HUES6 (cell line): ENCODE measurements around the gene CDH16.
A peak's percentile ranks its signal among the peaks of the same experiment; 100 is the strongest.

Experiments
- H3K27ac ChIP-seq: 2 replicates; pipeline ENCODE4 v1.7.0; 2013; ENCODE audit warnings: low read depth, mild to moderate bottlenecking, low read length, inconsistent platforms
- H3K27me3 ChIP-seq: 2 replicates; pipeline ENCODE4 v1.6.1; 2013; ENCODE audit warnings: low read length; ENCODE audit not compliant: control insufficient read depth, insufficient read depth
- H3K36me3 ChIP-seq: 2 replicates; pipeline ENCODE4 v1.6.1; 2013; ENCODE audit warnings: low read length; ENCODE audit not compliant: control insufficient read depth, insufficient read depth
- H3K4me1 ChIP-seq: 2 replicates; pipeline ENCODE4 v1.6.1; 2013; ENCODE audit warnings: low read length; ENCODE audit not compliant: control insufficient read depth, insufficient read depth
- H3K4me3 ChIP-seq: 2 replicates; pipeline ENCODE4 v1.5.1; 2013; ENCODE audit warnings: low read depth, low read length
- H3K9ac ChIP-seq: one replicate; pipeline ENCODE4 v1.6.1; 2013; ENCODE audit warnings: mild to moderate bottlenecking, low read length
- H3K9me3 ChIP-seq: 2 replicates; pipeline ENCODE4 v1.6.1; 2013; ENCODE audit warnings: low read depth, low read length; ENCODE audit not compliant: control insufficient read depth, insufficient read depth

Gene CDH16

GRCh38 chr16:66954097-66954659, 35.5 kb upstream of the CDH16 start:
- no peak overlapping the region for H3K4me3 ChIP-seq
- H3K27me3 ChIP-seq: peaks cover 13% of the 10 kb centered on the region
- H3K9ac ChIP-seq: no peak overlapping the region
- no peaks in the 10 kb centered on the region for H3K4me1 ChIP-seq
- no peaks in the 10 kb centered on the region for H3K36me3 ChIP-seq
- H3K27ac ChIP-seq: no peak overlapping the region
- H3K9me3 ChIP-seq: peaks cover 10% of the 10 kb centered on the region

DNA sequence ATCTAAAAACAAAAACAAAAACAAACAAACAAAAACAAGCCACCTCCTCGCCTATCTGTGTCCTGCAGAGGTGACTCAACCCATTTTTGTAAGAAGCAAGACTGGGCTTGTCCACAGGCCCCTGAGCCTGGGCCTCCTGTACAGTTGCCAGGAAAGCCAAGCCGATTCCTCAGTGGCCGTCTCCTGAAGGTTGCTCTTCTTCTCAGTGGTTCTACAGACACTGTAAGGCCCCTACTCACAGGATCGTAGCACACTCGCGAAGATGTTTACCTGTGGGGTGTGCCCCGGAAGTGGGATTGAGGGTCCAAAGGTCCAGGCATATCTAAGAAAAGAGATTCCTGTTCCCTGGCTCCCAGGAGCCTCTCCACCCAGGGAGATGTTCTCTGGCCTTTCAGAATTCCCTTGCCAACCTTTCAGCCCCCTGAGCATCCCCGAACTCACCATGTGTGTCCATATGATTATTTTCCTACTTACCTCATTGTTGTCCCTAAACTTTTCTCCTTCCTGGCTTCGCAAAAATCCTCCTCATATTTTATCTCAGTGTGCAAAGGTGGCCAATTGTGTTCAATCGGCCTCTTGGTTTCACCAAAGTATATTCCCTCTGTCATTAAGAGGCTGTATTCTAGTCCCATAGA, 34.9 kb upstream of the CDH16 start:
- Histone ChIP-seq H3K9me3 (peaks cover 10% of the 10 kb centered on the region), H3K27me3 (peaks cover 19% of the 10 kb centered on the region), H3K4me1 (no peaks in the 10 kb centered on the region), H3K36me3 (no peaks in the 10 kb centered on the region), H3K4me3 (no peak overlapping the region), H3K9ac (no peak overlapping the region), H3K27ac (no peak overlapping the region)

GRCh38 chr16:66952430-66953110, 33.9 kb upstream of the CDH16 start:
- Histone ChIP-seq H3K4me1 (no peaks in the 10 kb centered on the region), H3K9me3 (peaks cover 10% of the 10 kb centered on the region), H3K9ac (no peak overlapping the region), H3K27me3 (peaks cover 29% of the 10 kb centered on the region), H3K36me3 (no peaks in the 10 kb centered on the region), H3K27ac (no peak overlapping the region), H3K4me3 (no peak overlapping the region)

DNA sequence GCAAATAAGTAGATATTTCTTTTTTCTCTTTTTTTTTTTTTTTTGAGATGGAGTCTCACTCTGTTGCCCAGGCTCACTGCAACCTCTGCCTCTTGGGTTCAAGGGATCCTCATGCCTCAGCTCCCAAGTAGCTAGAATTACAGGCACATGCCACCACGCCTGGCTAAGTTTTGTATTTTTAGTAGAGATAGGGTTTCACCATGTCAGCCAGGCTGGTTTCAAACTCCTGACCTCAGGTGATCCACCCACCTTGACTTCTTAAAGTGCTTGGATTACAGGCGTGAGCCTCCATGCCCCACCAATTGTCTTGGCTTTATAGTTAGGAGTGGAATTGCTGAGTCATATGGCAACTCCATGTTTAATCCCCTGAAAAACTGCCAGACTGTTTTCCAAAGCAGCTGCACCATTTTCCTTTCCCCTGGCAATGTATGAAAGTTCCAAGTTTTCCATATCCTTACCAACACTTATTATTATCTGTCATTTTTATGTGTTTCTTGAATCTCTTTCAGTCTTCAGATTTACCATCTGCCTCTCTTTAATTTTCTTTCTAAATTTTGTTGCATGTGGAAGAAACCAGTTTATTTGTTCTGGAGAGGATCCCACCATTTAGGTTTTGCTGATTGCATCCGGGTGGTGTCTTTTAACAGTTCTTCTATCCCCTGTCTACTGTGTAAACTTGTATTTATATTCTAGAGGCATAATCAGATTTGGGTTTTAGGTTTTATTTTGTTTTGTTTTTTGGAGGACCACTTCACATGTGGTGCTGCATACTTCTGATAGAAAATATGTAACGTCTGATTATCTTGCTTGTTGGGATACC, 32.5 kb upstream of the CDH16 start:
- H3K9me3 ChIP-seq: peaks cover 10% of the 10 kb centered on the region
- no peak overlapping the region for H3K4me3 ChIP-seq
- H3K36me3 ChIP-seq: no peaks in the 10 kb centered on the region
- no peak overlapping the region for H3K27ac ChIP-seq
- H3K4me1 ChIP-seq: no peaks in the 10 kb centered on the region
- peaks cover 33% of the 10 kb centered on the region for H3K27me3 ChIP-seq
- no peak overlapping the region for H3K9ac ChIP-seq

GRCh38 chr16:66950437-66950836, 31.8 kb upstream of the CDH16 start:
- Histone ChIP-seq H3K36me3 (no peaks in the 10 kb centered on the region), H3K27ac (no peak overlapping the region), H3K4me3 (no peak overlapping the region), H3K9me3 (peaks cover 10% of the 10 kb centered on the region), H3K4me1 (no peaks in the 10 kb centered on the region), H3K9ac (no peak overlapping the region), H3K27me3 (peaks cover 33% of the 10 kb centered on the region)

DNA sequence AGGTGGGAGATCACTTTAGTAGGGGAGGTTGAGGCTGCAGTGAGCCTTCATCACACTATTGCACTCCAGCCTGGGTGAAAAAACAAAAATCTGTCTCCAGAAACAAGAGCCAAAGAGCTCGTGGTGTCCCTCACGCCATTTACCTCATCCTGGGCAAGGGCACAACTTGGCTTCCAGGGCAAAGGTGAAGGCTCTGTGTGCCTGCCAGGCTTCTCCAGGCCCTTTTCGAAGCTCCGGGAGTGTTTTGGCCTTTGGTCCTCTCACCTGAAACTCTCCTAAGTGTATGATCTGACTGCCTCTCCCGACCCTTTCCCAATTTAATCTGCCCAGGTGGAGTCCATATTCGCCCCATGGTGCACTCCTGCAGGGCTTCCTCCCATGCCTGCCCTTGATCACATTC, 30.8 kb upstream of the CDH16 start:
- Histone ChIP-seq H3K9me3 (peaks cover 10% of the 10 kb centered on the region), H3K4me3 (no peak overlapping the region), H3K9ac (no peak overlapping the region), H3K4me1 (no peaks in the 10 kb centered on the region), H3K27me3 (peaks cover 33% of the 10 kb centered on the region), H3K27ac (no peak overlapping the region), H3K36me3 (no peaks in the 10 kb centered on the region)

GRCh38 chr16:66948837-66949225, 30.1 kb upstream of the CDH16 start:
- Histone ChIP-seq H3K27ac (no peak overlapping the region), H3K4me3 (peak overlapping the region; percentile 50; the same call in 1 of the 2 replicates), H3K36me3 (peaks cover 2% of the 10 kb centered on the region), H3K27me3 (peaks cover 33% of the 10 kb centered on the region), H3K9ac (no peak overlapping the region), H3K9me3 (peaks cover 10% of the 10 kb centered on the region), H3K4me1 (no peaks in the 10 kb centered on the region)

- Histone ChIP-seq H3K4me1 (no peaks in the 10 kb centered on the region), H3K9me3 (peaks cover 10% of the 10 kb centered on the region), H3K9ac (no peak overlapping the region), H3K4me3 (peak overlapping the region; percentile 50), H3K27me3 (peaks cover 33% of the 10 kb centered on the region), H3K36me3 (peaks cover 8% of the 10 kb centered on the region), H3K27ac (no peak overlapping the region)
Observed at GRCh38 chr16:66948134-66948836, 29.6 kb upstream of the CDH16 start.

GRCh38 chr16:66947302-66948065, 28.8 kb upstream of the CDH16 start:
- peaks cover 16% of the 10 kb centered on the region for H3K36me3 ChIP-seq
- no peak overlapping the region for H3K27ac ChIP-seq
- H3K4me3 ChIP-seq: peak overlapping the region; percentile 50
- no peak overlapping the region for H3K9ac ChIP-seq
- H3K4me1 ChIP-seq: no peaks in the 10 kb centered on the region
- peaks cover 10% of the 10 kb centered on the region for H3K9me3 ChIP-seq
- peaks cover 33% of the 10 kb centered on the region for H3K27me3 ChIP-seq

DNA sequence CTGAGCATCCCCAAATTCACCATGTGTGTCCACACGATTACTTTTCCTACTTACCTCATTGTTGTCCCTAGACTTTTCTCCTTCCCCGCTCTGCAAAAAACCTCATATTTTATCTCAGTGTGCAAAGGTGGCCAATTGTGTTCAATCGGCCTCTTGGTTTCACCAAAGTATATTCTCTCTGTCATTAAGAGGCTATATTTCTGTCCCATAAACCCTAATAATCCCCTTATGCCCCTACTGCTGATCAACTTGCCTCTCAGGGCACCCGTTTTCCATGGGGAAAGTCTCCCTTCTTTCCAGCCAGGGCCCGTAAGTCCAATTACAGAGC, 28.3 kb upstream of the CDH16 start:
- H3K9me3 ChIP-seq: peaks cover 10% of the 10 kb centered on the region
- no peaks in the 10 kb centered on the region for H3K4me1 ChIP-seq
- no peak overlapping the region for H3K27ac ChIP-seq
- H3K36me3 ChIP-seq: peaks cover 21% of the 10 kb centered on the region
- no peak overlapping the region for H3K9ac ChIP-seq
- peaks cover 33% of the 10 kb centered on the region for H3K27me3 ChIP-seq
- H3K4me3 ChIP-seq: no peak overlapping the region
